NCI-H2196 treated with DMSO at 0.1 percent for 48 hours (cell line): ENCODE measurements around the gene IRF6.
"Not testable (repeated sequence)": the region's sequence is repeated elsewhere in the genome, so short reads cannot be mapped to it uniquely, and the experiment has no call there.

Experiments used
- DNase-seq: peaks from one replicate; lab custom pipeline; 2025; ENCODE audit not compliant: unreplicated experiment; lab: John Stamatoyannopoulos, UW

The IRF6 gene

GRCh38 chr1:209823143-209824041 is 17.4 kb upstream of the IRF6 start:
- peak; percentile 30 for DNase-seq

- no peak for DNase-seq
Observed at GRCh38 chr1:209822706-209823105, 16.8 kb upstream of the IRF6 start.

- DNase-seq: no peak
Observed at GRCh38 chr1:209820986-209821385, 15.0 kb upstream of the IRF6 start.

GRCh38 chr1:209819058-209819457 is 13.1 kb upstream of the IRF6 start:
- no peak for DNase-seq

GRCh38 chr1:209817691-209818090 is 11.7 kb upstream of the IRF6 start:
- no peak for DNase-seq

GRCh38 chr1:209816923-209817322 is 11.0 kb upstream of the IRF6 start:
- no peak for DNase-seq

- no peak for DNase-seq
Observed at GRCh38 chr1:209815931-209816341, 10.0 kb upstream of the IRF6 start.

- no peak for DNase-seq
Observed at GRCh38 chr1:209815490-209815889, 9.5 kb upstream of the IRF6 start.

- DNase-seq: no peak
Observed at GRCh38 chr1:209813902-209814301, 8.0 kb upstream of the IRF6 start.

GRCh38 chr1:209810783-209811182 is 4.8 kb upstream of the IRF6 start:
- DNase-seq: no peak

- DNase-seq: no peak
Observed at GRCh38 chr1:209809611-209810010, 3.7 kb upstream of the IRF6 start.

GRCh38 chr1:209808059-209808581 is 2.2 kb upstream of the IRF6 start:
- DNase-seq: peak; percentile 67

- no peak for DNase-seq
Observed at GRCh38 chr1:209807509-209807908, 1.6 kb upstream of the IRF6 start.

- no peak for DNase-seq
Observed at GRCh38 chr1:209805341-209805781, 581 bp downstream of the IRF6 start.

GRCh38 chr1:209803568-209803967 is 2.4 kb downstream of the IRF6 start:
- DNase-seq: no peak

- DNase-seq: no peak
Observed at GRCh38 chr1:209802780-209803152, 3.2 kb downstream of the IRF6 start.

- peak; percentile 62 for DNase-seq
Observed at GRCh38 chr1:209802117-209802779, 3.7 kb downstream of the IRF6 start.

GRCh38 chr1:209800984-209801834 is 4.7 kb downstream of the IRF6 start:
- DNase-seq: peak; percentile 82

GRCh38 chr1:209797978-209798639 is 7.8 kb downstream of the IRF6 start:
- DNase-seq: no peak

- DNase-seq: not testable (repeated sequence)
Observed at GRCh38 chr1:209793711-209794110, 12.2 kb downstream of the IRF6 start.

GRCh38 chr1:209791920-209792319 is 14.0 kb downstream of the IRF6 start:
- no peak for DNase-seq
